Right lobe of liver (tissue), 4 donors: ENCODE measurements around the gene ARSG.
A peak's percentile ranks its signal among the peaks of the same experiment; 100 is the strongest.

Experiments used
- POLR2A ChIP-seq: fragments of 450-650 bp; IDR thresholded peaks from one replicate; pipeline ENCODE4 v1.6.1; 2017; ENCODE audit warnings: antibody characterized with exemption, mild to moderate bottlenecking
- TF ChIP-seq, protein P1 (sequence below), 4 donors: fragments of 200-600 bp in 3 of 4; fragments of 450-650 bp in 1 of 4; IDR thresholded peaks; one replicate each; pipeline versions ENCODE4 v1.5.1 to v1.8.0; 2016 to 2022; ENCODE audit warnings: antibody characterized with exemption in 4 of 4, mild to moderate bottlenecking in 2 of 4
- donor health status: DM: no; HTN: no; CAD: no.
- donor health status: DM: no; HTN: no; CAD: no.
- donor health status: DM: no; HTN: yes; CAD: no.

- TF ChIP-seq, protein P1, sequence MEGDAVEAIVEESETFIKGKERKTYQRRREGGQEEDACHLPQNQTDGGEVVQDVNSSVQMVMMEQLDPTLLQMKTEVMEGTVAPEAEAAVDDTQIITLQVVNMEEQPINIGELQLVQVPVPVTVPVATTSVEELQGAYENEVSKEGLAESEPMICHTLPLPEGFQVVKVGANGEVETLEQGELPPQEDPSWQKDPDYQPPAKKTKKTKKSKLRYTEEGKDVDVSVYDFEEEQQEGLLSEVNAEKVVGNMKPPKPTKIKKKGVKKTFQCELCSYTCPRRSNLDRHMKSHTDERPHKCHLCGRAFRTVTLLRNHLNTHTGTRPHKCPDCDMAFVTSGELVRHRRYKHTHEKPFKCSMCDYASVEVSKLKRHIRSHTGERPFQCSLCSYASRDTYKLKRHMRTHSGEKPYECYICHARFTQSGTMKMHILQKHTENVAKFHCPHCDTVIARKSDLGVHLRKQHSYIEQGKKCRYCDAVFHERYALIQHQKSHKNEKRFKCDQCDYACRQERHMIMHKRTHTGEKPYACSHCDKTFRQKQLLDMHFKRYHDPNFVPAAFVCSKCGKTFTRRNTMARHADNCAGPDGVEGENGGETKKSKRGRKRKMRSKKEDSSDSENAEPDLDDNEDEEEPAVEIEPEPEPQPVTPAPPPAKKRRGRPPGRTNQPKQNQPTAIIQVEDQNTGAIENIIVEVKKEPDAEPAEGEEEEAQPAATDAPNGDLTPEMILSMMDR (IDR thresholded peaks at IDR 0.05), result peak; percentile 75 to 82 (median 82)
- TF ChIP-seq POLR2A, result no peak
Observed at GRCh38 chr17:68398691-68399637, 107.7 kb downstream of the ARSG start.
